Activated naive CD4-positive, alpha-beta T cell treated with anti-CD3 and anti-CD28 coated beads, Interleukin-2, amount 50 U/mL, for 16 hours (primary cell): ENCODE results near the gene BCKDHB.
"Not testable (repeated sequence)": the region's sequence is repeated elsewhere in the genome, so short reads cannot be mapped to it uniquely, and the experiment has no call there.

Experiments
- DNase-seq: peaks from one replicate; pipeline ENCODE4 v3.0.0-alpha.2; 2020

The BCKDHB gene

GRCh38 chr6:80211286-80211685, 104.8 kb downstream of the BCKDHB start:
- no peak for DNase-seq

GRCh38 chr6:80211890-80212289, 105.4 kb downstream of the BCKDHB start:
- DNase-seq: not testable (repeated sequence)

- DNase-seq: peak; percentile 12
These were observed 108.1 kb downstream of the BCKDHB start for GRCh38 chr6:80214436-80215022.

DNA sequence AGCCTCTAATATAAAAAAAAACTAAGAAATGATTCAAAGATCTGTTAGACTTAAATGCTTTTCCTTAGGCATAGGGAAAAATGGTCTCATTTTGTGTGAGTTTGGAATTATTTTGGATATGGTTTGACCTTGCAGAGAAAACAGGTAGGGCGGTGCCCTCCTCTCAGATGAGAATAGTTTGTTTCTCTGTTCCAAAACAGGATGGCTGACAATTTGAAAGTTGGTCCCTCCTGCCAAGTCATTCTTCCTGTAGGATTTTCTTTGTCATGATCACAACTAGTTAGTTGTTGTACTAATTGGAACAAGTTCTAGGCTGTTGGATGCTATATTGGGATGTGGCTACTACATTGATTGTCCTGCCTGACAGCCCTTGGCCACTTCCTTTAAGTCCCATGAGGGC, 108.6 kb downstream of the BCKDHB start:
- DNase-seq: no peak

DNA sequence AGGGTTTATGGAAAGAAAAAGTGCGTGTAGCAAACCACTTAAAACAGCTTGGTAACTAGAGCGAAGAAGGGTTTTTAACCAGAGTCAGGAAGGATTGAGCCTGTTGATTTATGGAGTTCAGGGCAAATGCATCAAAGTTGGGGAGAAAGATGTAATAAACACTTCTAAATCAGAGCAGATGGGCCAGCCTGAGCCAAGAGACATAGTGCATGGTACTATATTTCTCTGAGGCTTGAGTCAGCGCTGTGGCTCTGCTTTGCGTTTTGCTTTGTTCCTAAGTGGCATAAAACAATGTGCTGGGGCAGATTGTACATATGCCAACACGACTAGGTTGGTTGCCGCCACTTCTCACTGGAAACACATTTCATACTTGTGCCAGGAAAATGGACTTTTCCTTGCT, 111.3 kb downstream of the BCKDHB start:
- no peak for DNase-seq

GRCh38 chr6:80223743-80224212, 117.3 kb downstream of the BCKDHB start:
- DNase-seq: no peak

DNA sequence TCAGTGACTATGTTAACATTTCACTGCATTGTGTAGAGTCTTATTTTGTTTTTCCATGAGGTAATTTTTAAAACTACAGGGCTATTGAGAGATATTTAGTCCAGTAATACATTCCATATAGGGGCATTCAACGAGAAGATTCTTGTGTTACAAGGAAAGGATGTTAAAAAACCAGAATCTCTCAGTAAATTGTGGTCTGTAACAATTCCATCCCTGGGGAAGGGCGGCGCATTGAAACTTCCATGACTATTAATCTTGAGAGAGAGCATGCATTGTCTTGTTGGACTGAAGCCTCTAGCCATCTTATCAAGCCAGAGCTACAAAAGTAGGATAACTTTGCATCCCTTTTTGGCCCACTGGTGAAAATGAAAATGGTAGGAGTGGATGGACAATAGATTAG, 119.7 kb downstream of the BCKDHB start:
- no peak for DNase-seq

GRCh38 chr6:80226699-80227098, 120.2 kb downstream of the BCKDHB start:
- no peak for DNase-seq

DNA sequence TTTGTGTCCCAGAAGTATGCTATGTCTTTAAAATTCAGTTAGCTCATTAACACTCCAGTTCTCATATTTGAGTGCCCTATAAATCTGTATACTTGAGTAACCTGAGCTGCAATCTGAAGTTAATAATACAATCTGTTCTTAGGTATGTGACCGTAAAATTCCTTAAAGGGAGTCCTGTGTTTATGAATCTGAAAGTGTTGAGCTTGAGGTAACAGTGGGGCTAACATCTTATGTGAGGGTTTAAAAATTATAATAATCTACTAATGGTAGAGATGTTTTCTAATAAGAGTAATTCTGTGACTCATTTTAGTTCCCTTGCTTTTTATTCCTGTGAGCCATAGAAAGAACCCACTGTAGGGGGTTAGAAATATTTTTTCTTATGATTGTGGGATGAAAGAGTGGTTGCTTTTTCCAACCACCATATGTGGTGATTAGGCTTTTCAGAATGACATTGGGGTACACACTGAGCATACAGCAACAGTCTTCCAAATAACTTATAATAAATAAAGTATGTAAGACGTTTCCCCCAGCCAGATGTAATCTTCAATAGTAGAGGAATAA, 121.2 kb downstream of the BCKDHB start:
- no peak for DNase-seq

- no peak for DNase-seq
These were observed 126.8 kb downstream of the BCKDHB start for GRCh38 chr6:80233262-80233661.

GRCh38 chr6:80233958-80234357, 127.5 kb downstream of the BCKDHB start:
- no peak for DNase-seq

DNA sequence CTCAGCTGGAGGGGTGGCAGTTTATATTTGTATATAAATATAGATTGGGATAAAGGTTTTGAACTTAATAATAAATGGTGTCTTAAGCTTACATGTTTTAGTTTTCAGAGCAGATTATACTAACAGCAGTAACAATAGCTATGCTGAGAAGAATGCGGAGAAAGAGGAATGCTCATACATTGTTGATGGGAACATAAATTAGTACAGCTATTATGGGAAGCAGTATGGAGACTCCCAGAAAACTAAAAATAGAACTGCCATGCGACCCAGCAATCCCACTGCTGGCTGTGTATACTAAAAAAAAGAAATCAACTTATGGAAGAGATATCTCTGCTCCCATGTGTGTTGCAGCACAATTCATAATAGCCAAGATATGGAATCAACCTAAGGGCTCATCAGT, 127.9 kb downstream of the BCKDHB start:
- DNase-seq: no peak

DNA sequence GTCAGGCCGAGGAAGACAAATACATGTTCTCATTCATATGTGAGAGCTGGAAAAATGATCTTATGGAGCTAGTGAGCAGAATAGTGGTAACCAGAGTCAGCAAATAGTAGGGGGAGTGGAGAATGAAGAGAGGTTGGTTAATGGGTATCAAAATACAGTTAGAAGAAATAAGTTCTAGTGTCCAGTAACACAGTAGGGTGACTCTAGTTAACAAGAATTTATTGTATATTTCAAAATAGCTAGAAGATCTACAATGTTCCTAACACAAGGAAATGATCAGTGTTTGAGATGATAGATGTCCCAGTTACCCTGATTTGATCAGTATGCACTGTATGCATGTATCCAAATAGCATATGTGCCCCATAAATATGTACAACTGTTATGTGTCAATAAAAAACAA, 128.4 kb downstream of the BCKDHB start:
- DNase-seq: no peak

DNA sequence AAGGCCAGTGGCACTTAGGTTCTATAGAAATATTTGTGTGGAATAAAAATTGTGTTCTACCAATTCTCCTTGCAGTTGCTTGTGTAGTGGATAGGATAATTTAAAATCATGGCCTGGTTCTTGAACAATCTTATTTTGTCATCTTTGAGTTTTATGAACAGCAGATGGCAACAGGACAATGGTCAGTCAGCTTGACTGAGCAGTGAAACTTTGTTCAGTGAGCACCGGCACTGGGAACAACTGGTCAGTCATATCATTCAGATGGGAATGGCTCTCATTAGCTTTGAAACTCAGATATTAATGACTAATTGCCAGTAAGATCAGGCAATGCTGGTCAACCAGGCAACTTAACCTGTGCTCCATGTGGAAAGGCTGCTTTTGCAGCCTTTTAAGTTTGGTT, 129.2 kb downstream of the BCKDHB start:
- no peak for DNase-seq

GRCh38 chr6:80238754-80239153, 132.3 kb downstream of the BCKDHB start:
- not testable (repeated sequence) for DNase-seq

DNA sequence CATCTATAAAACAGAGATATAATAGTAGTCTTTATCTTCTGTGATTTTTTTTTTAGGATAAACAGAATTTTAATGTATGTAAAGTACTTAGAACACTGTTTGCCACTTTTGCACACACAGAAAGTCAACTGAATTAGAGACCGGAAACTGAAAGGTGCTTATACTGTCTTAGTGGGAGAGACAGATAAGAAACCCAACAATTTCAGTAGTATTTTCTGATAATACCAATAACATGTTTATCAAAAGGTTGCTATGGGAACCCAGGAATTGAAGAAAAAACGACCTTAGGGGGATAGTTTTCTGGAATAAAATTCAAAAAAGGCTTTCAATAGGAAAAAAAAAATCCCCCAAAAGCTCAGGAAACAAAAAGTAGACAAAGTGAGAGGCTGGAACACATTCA, 138.6 kb downstream of the BCKDHB start:
- no peak for DNase-seq

DNA sequence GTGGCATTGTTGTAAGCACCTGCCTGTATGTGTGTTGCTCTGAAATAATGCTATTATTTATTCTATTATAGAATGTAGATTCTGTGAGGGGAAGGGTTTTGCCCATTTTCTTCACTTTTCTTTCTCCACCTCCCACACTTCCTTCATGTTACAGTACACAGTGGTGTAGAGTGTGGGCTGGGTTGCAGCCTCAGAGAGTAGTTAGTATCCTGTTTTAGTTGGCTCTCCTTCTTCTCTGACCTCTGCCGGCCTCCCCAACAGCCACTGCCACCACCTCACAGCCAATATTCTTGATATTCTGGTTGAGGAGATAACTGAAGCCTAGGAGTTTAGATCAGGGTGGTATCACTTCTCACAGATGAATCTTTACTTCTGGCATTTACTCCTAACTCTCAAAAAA, 143.4 kb downstream of the BCKDHB start:
- no peak for DNase-seq

- DNase-seq: no peak
These were observed 144.0 kb downstream of the BCKDHB start for GRCh38 chr6:80250391-80250997.

DNA sequence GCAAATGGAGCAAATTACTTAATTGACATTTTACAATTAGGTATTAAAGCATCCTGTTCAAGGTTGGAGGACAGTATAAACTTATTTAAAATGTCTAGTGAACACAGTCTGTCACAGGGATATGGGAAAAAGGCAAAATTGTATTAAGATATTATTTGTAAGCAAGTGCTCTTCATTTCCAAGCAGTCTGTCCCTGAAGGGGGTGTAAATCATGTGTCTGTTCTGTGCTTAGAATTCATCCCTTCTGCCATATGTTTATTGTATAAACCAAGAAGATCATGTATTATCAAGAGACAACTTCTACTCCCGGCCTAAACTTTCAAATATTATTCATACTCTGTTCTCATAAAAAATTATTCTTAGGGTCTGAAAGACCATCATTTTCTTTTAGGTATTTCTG, 144.8 kb downstream of the BCKDHB start:
- DNase-seq: no peak

- no peak for DNase-seq
These were observed 148.2 kb downstream of the BCKDHB start for GRCh38 chr6:80254716-80255115.

GRCh38 chr6:80256691-80257090, 150.2 kb downstream of the BCKDHB start:
- DNase-seq: no peak

- DNase-seq: no peak
These were observed 152.6 kb downstream of the BCKDHB start for GRCh38 chr6:80259118-80259517.

DNA sequence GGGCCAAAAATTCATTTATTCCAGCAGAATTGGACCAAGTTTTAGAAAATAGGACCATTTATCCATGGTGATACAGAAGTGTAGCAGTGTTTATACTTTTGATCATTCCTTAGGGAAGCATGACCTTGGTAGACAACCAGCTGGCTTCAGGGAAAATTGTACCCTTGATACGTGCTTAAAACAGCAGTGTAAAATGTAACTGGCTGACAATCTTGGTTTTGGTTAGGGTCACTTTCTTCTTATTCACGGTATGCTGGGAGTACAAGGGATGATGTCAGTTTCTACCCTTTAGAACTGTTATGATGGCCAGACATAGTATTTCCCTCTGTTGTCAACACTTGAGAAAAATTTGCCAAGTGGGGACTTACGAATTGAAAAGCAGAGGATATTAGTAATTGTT, 157.1 kb downstream of the BCKDHB start:
- DNase-seq: no peak

DNA sequence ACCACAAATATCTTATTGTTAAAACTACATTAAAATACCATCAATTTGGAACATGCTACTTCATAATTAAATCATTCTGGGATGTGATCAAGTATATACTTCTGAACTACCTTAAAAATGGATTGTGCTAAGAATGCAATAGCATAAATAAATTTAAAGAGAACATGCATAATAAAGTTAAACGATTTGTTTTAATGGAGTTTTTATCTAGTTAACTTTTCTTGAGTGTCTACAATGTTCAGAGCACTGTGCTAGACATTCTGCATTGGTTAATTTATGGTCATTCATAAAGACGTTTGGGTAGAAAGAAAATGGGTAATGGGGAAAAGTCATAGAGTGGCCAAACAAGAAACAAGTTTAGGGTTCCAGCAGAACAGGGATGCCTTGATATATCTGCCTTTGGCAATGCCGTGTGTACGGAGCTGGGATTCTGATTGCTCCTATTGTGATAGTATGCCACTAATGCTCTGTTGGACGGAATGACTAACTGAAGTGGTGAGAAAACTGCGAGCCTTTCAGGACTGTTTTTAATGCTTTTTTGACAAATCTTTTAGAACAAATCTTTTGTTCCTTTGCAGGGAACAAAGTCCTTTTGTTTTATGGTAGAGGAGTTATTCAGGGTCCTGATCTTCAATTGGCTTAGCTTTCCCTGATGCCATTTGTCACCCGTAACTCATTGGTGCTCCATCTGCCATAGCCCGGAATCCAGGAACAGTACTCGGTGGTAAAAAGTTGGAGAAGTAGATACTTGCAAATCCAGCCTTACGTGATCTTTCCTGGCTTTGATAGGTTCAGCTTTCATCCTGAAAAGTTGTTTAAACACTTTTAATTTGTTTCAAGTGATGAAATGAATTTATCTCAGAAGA, 162.6 kb downstream of the BCKDHB start:
- DNase-seq: no peak
